ENCODE data around the gene FAM177A1.
"Not testable (repeated sequence)": the region's sequence is repeated elsewhere in the genome, so short reads cannot be mapped to it uniquely, and the experiment has no call there.

The FAM177A1 gene

GRCh38 chr14:35046048-35046750 is at the start of gene FAM177A1:
TSS of gene FAM177A1 (plus strand) at chr14:35046272. CDS start at chr14:35046464, 192 bp downstream.
- DNase-seq (ENCODE audit: low read depth): peak; percentile 96

- peak; percentile 3 for DNase-seq (ENCODE audit: low read depth)
These were observed 48.3 kb upstream of the FAM177A1 start for GRCh38 chr14:34997762-34998161.

DNA sequence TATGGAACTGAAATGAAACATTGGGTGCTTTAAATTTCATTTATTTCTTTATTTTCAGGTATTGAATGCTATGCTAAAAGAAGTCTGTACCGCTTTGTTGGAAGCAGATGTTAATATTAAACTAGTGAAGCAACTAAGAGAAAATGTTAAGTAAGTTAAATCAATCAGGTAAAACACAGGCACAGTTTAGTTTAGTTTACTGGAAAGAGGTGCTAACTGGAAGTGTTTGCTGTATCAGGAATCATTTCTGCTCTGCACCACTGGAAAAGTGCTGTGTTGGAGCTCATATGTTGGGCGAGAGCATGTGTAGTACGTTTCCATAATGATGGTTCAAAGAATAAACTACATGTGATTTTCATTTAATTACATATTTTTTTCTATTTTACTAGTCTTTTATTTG is 46.6 kb upstream of the FAM177A1 start:
- DNase-seq (ENCODE audit: low read depth): no peak

DNA sequence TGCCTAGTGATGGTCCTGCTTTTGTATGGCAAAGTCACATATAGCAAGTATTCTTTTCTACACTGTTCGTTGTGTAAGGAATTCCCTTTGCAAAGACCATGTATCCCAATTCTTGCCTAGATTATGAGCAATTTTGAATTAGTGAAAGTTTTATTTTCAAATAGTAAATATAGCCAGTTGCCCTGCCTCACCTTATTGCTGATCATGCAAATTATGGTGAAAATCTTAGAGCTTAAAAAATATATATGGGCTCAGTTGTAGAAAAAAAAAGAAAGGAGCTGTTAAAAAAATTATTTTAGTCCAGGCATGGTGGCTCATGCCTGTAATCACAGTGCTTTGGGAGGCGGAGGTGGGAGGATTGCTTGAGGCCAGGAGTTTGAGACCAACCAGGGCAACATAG is 44.5 kb upstream of the FAM177A1 start:
- no peak for DNase-seq (ENCODE audit: low read depth)

GRCh38 chr14:35004839-35005238 is 41.2 kb upstream of the FAM177A1 start:
- DNase-seq (ENCODE audit: low read depth): no peak

DNA sequence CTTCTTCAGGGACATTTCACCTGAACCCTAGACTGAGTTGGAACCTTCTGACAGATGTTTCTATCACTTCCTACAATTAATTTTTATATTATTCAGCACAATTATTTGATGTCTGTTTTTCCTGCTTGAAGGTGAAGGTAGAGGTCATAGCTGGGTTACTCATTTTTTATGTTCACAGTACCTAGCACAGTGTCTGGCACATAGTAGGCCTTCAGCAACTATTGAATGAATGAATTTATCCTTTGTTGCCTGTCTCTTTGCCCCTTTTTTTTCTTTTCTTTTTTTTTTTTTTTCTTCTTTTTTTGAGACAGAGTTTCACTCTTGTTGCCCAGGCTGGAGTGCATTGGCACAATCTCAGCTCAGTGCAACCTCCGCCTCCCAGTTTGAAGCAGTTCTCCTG is 29.5 kb upstream of the FAM177A1 start:
- no peak for DNase-seq (ENCODE audit: low read depth)

DNA sequence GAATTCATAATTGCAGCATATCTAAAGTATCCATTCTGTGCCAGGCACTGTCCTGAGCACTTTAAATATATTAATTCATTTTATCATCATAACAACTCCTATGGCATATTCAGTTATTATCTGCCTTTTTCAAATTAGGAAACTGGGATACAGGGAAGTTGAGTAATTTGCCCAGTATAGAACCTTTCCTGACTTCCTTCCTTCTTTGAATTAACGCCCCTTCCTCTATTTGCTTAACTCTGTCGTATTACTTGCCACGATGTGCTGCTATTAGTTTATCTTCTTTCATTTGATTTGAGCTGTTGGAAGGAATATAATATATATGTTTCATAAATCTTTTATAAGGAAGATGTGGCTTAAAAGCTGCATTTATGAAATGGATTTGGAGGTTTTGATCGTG is 25.4 kb upstream of the FAM177A1 start:
- no peak for DNase-seq (ENCODE audit: low read depth)

DNA sequence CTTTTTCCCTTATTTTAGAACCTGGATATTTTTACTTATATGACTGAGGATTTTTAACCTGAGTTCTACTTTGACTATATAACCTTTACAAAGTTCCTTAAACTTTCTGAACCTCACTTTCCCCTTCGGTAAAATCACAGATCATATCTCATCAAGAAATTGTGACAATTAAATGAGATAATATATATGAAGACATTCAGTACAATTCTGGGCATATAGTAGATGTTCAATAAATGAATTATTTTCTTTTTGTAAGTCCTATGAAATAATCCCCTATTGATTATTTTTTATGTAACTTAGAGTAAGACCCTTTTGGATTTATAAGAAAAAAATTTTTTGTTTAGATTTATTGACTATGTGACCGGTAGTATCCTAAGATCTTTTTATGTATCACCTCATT is 17.6 kb upstream of the FAM177A1 start:
- DNase-seq (ENCODE audit: low read depth): no peak

DNA sequence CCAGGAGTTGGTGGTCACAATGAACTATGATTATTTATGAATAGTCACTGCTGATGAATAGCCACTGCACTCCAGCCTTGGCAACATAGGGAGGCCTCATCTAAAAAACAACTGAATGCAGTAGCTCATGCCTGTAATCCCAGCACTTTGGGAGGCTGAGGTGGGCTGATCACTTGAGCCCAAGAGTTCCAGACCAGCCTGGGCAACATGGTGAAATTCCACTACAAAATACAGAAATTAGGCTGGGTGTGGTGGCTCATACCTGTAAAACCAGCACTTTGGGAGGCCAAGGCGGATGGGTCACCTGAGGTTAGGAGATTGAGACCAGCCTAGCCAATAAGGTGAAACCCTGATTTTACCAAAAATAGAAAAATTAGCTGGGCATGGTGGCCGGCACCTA is 13.5 kb upstream of the FAM177A1 start:
- no peak for DNase-seq (ENCODE audit: low read depth)

DNA sequence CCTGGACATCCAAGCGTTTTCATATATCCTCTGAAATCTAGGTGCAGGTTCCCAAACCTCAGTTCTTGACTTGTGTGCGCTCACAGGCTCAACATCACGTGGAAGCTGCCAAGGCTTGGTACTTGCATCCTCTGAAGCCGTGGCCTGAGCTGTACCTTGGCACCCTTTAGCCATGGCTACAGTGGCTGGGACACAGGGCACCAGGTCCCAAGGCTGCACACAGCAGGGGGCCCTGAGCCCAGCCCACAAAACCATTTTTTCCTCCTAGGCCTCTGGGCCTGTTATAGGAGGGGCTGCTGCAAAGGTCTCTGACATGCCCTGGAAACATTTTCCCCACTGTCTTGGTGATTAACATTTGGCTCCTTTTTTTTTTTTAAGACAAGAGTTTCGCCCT is 11.6 kb upstream of the FAM177A1 start:
- DNase-seq (ENCODE audit: low read depth): no peak

- DNase-seq (ENCODE audit: low read depth): not testable (repeated sequence)
These were observed 11.0 kb upstream of the FAM177A1 start for GRCh38 chr14:35034944-35035554.

- DNase-seq (ENCODE audit: low read depth): not testable (repeated sequence)
These were observed 7.8 kb upstream of the FAM177A1 start for GRCh38 chr14:35038312-35038711.

GRCh38 chr14:35042632-35043031 is 3.4 kb upstream of the FAM177A1 start:
- no peak for DNase-seq (ENCODE audit: low read depth)

DNA sequence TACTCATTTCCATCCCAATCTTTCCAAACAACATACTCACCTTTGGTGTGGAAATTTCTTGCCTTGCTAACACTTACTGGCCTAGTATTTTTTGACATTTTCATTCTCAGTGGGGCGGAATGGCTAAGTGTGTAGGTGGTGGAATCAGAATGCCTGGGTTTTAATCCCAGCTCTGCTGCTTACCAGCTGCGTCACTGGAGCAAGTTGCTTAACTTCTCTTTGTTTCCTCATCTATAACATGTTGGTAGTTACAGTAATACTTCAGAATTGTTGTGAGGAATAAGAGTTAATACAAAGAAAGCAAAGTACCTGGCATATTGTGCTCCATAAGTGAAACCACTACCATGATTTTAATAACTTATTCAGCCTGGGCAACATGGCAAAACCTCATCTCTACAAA is 3.0 kb upstream of the FAM177A1 start:
- DNase-seq (ENCODE audit: low read depth): no peak

DNA sequence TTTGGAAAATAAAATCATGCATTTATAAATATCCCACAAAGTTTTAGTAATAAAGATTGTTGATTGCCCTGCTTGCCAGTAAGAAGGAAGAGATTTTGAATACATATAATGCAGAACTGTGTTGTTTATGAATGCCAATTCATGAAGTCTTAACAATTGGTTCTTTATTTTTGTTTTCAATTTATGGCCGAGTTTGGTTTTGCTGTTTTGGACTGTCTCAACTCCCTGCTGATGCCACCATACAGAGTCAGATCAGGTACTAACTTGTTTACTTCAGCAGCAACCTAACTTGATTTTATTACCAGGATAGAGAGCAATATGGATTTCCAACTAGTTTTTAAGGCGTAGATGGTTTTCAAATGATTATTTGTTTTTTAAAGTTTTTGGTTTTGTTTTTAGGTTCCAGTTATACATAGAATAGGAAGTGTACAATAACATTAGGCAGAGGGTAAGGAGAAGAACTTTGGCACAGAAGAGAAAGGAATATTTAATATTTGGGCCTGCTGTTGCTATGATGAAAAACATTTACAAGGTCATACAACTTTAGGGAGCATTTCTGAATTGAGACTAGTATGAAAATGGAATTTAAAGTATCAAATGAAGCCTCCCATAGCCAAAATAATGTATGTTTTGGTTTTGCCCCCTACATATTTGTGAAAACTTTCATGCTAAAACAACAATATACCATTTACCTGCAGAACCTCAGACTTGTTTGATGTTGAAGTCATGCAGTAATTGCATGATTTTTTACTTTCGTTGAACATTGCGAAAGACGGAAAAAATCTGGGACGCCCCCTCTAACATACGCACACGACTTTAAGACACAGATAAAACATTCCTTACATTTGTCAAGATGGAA is 904 bp upstream of the FAM177A1 start:
- no peak for DNase-seq (ENCODE audit: low read depth)

- DNase-seq (ENCODE audit: low read depth): no peak
These were observed 349 bp upstream of the FAM177A1 start for GRCh38 chr14:35045798-35046047.

GRCh38 chr14:35046751-35047536 is 872 bp downstream of the FAM177A1 start:
- no peak for DNase-seq (ENCODE audit: low read depth)

DNA sequence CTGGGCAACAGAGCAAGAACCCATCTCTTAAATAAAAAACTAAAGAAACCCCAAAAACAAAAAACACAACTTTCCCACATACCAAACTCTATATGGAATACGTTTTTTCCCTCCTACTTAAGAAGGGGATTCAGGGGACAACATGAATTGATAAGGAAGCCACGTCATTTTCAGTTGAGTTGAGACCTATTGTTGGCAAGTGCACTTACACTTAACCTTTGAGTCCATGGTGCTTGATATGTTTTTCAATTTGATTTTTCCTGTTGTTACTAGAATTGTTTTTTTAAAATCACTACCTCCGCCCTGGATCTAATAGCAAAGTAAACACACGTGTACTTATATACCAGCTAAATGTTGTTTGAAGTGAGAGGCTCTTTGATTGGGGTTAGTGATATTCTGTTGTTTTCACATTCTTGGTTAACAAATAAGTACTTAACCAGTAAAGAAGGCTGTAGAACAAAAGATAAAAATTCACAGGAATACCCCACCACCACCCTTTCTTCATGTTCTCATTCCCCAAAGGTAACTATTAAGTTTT is 2.0 kb downstream of the FAM177A1 start:
- DNase-seq (ENCODE audit: low read depth): no peak

DNA sequence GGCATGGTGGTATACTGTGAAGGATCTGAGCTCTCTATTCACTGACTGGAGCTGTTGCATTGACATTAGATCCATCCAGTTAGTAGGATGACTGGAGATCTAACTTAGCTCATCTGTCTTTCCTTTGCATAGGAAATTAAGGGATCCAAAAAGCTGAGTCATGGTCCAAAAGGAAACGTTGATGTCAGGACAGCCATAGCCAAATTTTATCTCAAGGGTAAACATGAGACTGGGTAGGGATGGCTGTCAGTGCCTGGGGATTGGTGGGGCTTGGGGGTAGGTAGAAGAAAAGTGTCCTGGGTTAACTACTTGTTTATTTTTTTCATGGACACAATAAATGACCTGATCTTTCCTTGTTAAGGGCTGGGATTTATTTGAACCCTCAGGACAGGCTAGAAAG is 4.6 kb downstream of the FAM177A1 start:
- DNase-seq (ENCODE audit: low read depth): peak; percentile 82

GRCh38 chr14:35051796-35052195 is 5.7 kb downstream of the FAM177A1 start:
- peak; percentile 63 for DNase-seq (ENCODE audit: low read depth)

- no peak for DNase-seq (ENCODE audit: low read depth)
These were observed 6.6 kb downstream of the FAM177A1 start for GRCh38 chr14:35052637-35053036.

GRCh38 chr14:35061113-35061791 is 15.2 kb downstream of the FAM177A1 start:
- DNase-seq (ENCODE audit: low read depth): peak; percentile 12
